ENCODE measurements around the gene TAF1A.
"Not testable (repeated sequence)": the region's sequence is repeated elsewhere in the genome, so short reads cannot be mapped to it uniquely, and the experiment has no call there.

Gene TAF1A

DNA sequence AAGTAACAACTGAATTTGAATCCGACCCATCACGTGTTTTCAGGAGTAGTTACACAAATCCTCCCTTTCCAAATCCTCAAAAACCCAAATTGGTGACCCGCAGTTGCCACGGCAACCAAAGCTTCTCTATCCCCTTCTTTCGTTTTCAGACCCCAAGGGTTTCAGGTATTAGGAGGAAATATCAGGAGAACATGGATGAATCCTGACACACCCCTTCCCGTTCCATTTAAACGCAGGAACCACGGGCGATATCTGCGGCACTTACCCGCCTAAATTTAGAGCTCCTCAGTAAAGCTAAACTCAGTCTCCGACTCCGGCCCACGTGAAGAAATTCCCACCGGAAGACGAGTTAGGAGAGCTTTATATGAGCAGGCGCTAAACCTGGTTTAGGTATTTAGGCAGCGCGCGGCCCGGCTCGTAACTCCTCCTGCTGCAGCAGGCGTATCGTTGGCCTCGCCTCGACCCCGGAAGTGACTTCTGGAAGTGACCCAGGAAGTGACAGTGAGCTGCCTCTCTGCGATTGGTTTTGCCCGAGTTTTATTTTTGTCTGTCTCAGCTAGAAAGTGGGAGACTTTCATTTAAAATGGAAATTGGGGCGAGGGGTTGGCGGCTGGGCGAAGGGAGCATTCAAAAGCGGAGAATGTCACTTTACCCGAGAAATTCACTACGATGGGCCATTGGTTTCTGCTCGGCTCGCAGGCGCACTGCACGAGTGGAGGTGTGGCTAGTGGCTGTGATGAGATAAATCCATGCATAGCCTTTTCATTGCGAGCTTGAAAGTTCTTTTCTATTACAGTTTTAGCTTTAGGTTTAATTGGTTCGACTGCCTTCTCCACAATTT lies at the start of gene TAF1A:
Gene TAF1A (minus strand): TSS at position 472 of the 841 bp plus-strand sequence.
- peak; percentile 80 for DNase-seq (ENCODE audit: low spot score)

GRCh38 chr1:222634180-222635013 lies 44.7 kb upstream of the TAF1A start:
- DNase-seq (ENCODE audit: low spot score) = peak; percentile 93

DNA sequence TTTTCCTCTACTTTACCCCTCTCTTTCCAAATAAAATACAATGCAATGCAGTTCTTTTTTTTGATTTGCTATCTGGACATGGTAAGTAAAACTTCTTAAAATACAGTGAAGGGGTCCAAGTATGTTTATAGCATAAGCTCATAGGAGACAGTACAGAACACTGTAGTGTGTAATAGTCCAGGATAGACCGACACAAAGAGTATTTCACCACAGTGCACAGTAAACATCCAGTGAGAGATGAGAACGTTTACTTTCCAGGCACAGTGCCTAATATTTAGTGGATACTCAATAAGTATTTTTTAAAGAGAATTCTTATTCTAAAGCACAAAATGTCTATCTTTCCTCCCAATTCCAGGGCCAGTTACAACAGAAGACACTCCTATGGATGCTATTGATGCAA lies 43.0 kb upstream of the TAF1A start:
- no peak for DNase-seq (ENCODE audit: low spot score)

DNA sequence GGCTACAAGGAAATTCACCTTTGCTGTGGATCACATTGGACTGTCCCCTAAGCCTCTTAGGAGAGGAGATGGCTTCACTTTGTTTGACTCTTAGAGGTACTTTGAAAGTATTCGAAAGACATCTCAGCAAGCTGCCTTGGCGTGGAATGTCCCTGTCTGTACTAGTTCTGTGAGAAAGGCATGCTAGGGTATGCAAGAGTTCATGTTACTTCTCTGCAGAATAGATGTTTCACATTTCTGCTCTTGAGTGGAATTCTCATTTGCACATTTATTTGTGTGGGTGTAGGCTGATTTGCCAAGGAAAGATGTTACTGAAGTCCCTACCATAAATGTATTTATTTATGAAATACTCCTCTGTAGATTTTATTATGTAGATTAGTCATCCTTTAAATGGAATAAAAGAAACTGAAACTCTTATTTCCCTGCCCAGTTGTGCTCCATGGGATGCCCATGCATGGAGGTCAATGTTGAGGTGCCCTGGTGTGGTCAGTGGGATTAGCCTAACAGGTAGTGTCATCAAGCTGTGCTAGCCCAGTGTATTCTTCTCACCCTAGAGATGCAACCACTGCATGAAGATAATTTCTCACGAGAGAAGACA lies 42.0 kb upstream of the TAF1A start:
- no peak for DNase-seq (ENCODE audit: low spot score)

DNA sequence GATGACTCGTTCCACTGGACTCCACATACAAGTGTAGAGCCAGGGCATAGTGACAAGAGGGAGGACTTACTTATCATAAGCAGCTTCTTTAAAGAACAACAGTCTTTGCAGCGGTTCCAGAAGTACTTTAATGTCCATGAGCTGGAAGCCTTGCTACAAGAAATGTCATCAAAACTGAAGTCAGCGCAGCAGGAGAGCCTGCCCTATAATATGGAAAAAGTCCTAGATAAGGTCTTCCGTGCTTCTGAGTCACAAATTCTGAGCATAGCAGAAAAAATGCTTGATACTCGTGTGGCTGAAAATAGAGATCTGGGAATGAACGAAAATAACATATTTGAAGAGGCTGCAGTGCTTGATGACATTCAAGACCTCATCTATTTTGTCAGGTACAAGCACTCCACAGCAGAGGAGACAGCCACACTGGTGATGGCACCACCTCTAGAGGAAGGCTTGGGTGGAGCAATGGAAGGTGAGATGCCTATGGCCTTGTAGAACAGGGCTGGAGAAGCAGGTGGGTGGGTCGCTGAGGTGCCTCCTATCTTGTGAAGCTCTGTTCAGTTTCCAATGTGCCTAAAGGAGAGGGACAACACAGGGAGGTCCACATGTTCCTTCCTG lies 40.3 kb upstream of the TAF1A start:
- no peak for DNase-seq (ENCODE audit: low spot score)

- no peak for DNase-seq (ENCODE audit: low spot score)
These were observed 37.5 kb upstream of the TAF1A start for GRCh38 chr1:222627232-222627631.

DNA sequence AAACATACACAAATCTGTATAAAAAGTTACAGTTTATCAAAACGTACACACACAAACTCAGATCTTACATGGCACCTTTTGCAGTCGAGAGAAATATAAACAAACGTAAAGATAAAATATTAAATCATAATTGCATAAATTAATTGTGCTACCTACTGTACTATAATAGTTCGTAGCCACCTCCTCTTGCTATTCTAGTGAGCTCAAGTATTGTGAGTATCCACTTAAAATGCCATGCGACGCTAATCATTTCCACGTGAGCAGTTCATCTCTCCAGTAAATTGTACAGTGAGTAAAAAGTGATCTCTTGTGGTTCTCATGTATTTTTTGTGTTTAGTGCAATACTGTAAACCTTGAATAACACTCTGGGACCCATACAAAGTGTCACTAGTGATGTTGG lies 34.5 kb upstream of the TAF1A start:
- no peak for DNase-seq (ENCODE audit: low spot score)

DNA sequence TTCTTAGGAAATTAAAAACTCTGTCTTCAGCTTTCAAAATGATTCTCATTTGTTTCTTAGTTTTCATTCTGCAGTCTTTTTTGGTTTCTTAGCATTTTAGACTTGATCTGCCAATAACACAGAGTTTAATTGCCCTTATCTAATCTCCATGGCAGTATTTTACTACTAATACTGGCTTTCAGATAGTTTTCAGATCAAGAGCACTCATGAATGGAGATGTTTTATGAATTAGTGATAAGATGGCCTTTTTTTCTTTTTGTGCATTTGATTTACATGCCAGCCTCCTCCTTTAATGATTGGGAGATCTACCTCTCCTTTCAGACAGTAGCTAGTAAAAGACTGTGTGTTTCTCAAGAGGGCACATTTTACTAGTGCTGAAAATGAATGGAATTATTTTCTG lies 33.7 kb upstream of the TAF1A start:
- no peak for DNase-seq (ENCODE audit: low spot score)

- no peak for DNase-seq (ENCODE audit: low spot score)
These were observed 33.0 kb upstream of the TAF1A start for GRCh38 chr1:222622765-222623164.

GRCh38 chr1:222620566-222620965 lies 30.8 kb upstream of the TAF1A start:
- no peak for DNase-seq (ENCODE audit: low spot score)

GRCh38 chr1:222618880-222619596 lies 29.3 kb upstream of the TAF1A start:
- DNase-seq (ENCODE audit: low spot score) = peak; percentile 15

- peak; percentile 81 for DNase-seq (ENCODE audit: low spot score)
These were observed 28.5 kb upstream of the TAF1A start, which contains the start of gene MIA3 for GRCh38 chr1:222618001-222618879. Gene MIA3 (plus strand): TSS chr1:222618097. CDS start chr1:222618111, 14 bp downstream.

- DNase-seq (ENCODE audit: low spot score) = peak; percentile 89
These were observed 27.7 kb upstream of the TAF1A start for GRCh38 chr1:222617367-222617951.

DNA sequence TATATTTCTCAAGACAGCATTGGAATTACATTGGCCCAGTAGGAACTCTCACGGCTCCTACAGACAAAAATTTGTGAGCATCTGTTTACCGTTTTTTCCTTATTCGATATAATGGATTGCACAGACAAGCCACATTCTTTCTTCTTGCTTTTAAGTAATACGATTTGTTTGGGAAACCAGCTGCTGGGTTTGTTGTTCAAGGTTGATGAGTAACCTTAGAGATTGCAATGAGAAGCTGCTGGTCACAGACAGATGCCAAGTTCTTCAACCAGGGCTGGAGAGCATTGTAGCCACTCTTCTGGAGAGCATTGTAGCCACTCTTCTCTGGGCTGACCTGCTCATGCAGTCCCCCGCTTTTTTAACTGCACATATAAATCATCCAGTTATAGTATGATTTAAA lies 26.8 kb upstream of the TAF1A start:
- no peak for DNase-seq (ENCODE audit: low spot score)

GRCh38 chr1:222613627-222614026 lies 23.9 kb upstream of the TAF1A start:
- DNase-seq (ENCODE audit: low spot score) = no peak

- DNase-seq (ENCODE audit: low spot score) = no peak
These were observed 21.0 kb upstream of the TAF1A start for GRCh38 chr1:222610728-222611127.

- not testable (repeated sequence) for DNase-seq (ENCODE audit: low spot score)
These were observed 19.4 kb upstream of the TAF1A start for GRCh38 chr1:222609111-222609510.

- no peak for DNase-seq (ENCODE audit: low spot score)
These were observed 17.0 kb upstream of the TAF1A start for GRCh38 chr1:222606757-222607156.

DNA sequence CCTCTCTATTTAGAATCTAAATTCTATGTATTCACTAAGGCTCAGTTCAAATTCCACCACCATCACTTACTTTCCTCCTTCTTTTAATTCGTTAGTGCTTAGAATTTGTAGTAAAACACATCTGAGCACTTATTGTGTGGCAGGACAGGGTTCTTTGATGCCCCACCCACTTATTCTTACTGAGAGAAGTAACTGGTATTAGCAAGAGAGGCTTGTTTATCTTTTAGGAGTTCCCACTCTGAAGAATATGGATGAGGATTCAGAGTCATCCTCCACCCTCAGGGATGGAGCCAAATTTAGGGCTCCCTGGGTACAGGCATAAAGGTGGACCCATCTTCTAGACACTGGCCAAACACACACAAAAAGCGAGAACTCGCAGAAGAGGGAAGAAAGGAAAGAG lies 11.5 kb upstream of the TAF1A start:
- no peak for DNase-seq (ENCODE audit: low spot score)

GRCh38 chr1:222600281-222600680 lies 10.5 kb upstream of the TAF1A start:
- no peak for DNase-seq (ENCODE audit: low spot score)
